H4 (cell line): ENCODE measurements around the gene MGAT3. TPM values are rescaled to one million over a fixed set of nuclear protein-coding genes. Genes with fewer than 3 reads are reported as not detected.
A peak's percentile ranks its signal among the peaks of the same experiment; 100 is the strongest.
"Not testable (repeated sequence)": the region's sequence is repeated elsewhere in the genome, so short reads cannot be mapped to it uniquely, and the experiment has no call there.

Experiments
- DNase-seq: peaks from one replicate; pipeline ENCODE4 v3.0.0-alpha.2; 2015; ENCODE audit warnings: low spot score
- total RNA-seq: library from RNA; depleted of rRNA; stranded (reverse); fragments of >200 nt; shearing (Covaris generic); gene quantifications from 2 replicates; pipeline ENCODE4 v1.2.3, GENCODE V29; 2014; rRNA removed

MGAT3 gene
- 0.80 and 1.1 TPM in 2 replicates for total RNA-seq

- no peak for DNase-seq
Measured at GRCh38 chr22:39456522-39457197, at the start of gene MGAT3. Gene MGAT3, plus strand, starts transcription at chr22:39457012. Its CDS starts 30,336 bp downstream, at chr22:39487348.

- DNase-seq = no peak
Measured at GRCh38 chr22:39408173-39408572, 48.6 kb upstream of the MGAT3 start.

- DNase-seq = no peak
Measured at GRCh38 chr22:39408807-39409206, 48.0 kb upstream of the MGAT3 start.

GRCh38 chr22:39409516-39410029 is 47.2 kb upstream of the MGAT3 start:
- DNase-seq = no peak

- no peak for DNase-seq
Measured at GRCh38 chr22:39410264-39410663, 46.5 kb upstream of the MGAT3 start.

- not testable (repeated sequence) for DNase-seq
Measured at GRCh38 chr22:39411828-39412365, 44.9 kb upstream of the MGAT3 start.

- DNase-seq = not testable (repeated sequence)
Measured at GRCh38 chr22:39413204-39413603, 43.6 kb upstream of the MGAT3 start.

GRCh38 chr22:39414377-39414776 is 42.4 kb upstream of the MGAT3 start:
- no peak for DNase-seq

- no peak for DNase-seq
Measured at GRCh38 chr22:39414886-39415285, 41.9 kb upstream of the MGAT3 start.

GRCh38 chr22:39415506-39415905 is 41.3 kb upstream of the MGAT3 start:
- DNase-seq = no peak

GRCh38 chr22:39416319-39416718 is 40.5 kb upstream of the MGAT3 start:
- no peak for DNase-seq

GRCh38 chr22:39417641-39418040 is 39.2 kb upstream of the MGAT3 start:
- no peak for DNase-seq

GRCh38 chr22:39418696-39419095 is 38.1 kb upstream of the MGAT3 start:
- no peak for DNase-seq

- no peak for DNase-seq
Measured at GRCh38 chr22:39419096-39419495, 37.7 kb upstream of the MGAT3 start.

GRCh38 chr22:39419911-39420310 is 36.9 kb upstream of the MGAT3 start:
- DNase-seq = no peak

- no peak for DNase-seq
Measured at GRCh38 chr22:39421691-39422090, 35.1 kb upstream of the MGAT3 start.

- no peak for DNase-seq
Measured at GRCh38 chr22:39422101-39422500, 34.7 kb upstream of the MGAT3 start.

GRCh38 chr22:39422721-39423120 is 34.1 kb upstream of the MGAT3 start:
- DNase-seq = no peak

GRCh38 chr22:39423976-39424375 is 32.8 kb upstream of the MGAT3 start:
- no peak for DNase-seq

GRCh38 chr22:39426380-39427043 is 30.3 kb upstream of the MGAT3 start:
- no peak for DNase-seq

GRCh38 chr22:39427751-39428596 is 28.8 kb upstream of the MGAT3 start:
- no peak for DNase-seq

GRCh38 chr22:39428597-39429071 is 28.2 kb upstream of the MGAT3 start:
- DNase-seq = peak; percentile 30
